Measurements from ENCODE around the gene NAGLU. TPM values are rescaled to one million over a fixed set of nuclear protein-coding genes. Genes with fewer than 3 reads are reported as not detected.

The NAGLU gene
- polyA plus RNA-seq, 1 of the 3 experiments (the other 2 are of a cell fraction) = 33.9 TPM

GRCh38 chr17:42561897-42562387, 25.9 kb downstream of the NAGLU start, which contains the start of gene COASY (continued):
- TF ChIP-seq PBX3 (IDR thresholded peaks at IDR 0.05) = 0 out of 2 replicates have a peak, but pooled peaks have one; percentile 22
- peak; percentile 92 for TF ChIP-seq GABPA (IDR thresholded peaks at IDR 0.05; ENCODE audit: low read depth)
- peak; percentile 85; the same call in 1 of the 2 replicates for TF ChIP-seq MXI1 (IDR thresholded peaks at IDR 0.05; ENCODE audit: low read depth, low read length)

GRCh38 chr17:42562388-42563142, 26.5 kb downstream of the NAGLU start:
- no peaks in the 10 kb centered on the region for H4K20me1 ChIP-seq (ENCODE audit: insufficient read depth)
- CTCF ChIA-PET = interaction anchor here (1.0 to 1.4 kb wide), 2 partner anchors 14 to 15 kb away, joined by 3 to 4 read pairs; no protein-coding TSS in a partner anchor
- peak overlapping the region; percentile 86 for H2AFZ ChIP-seq (ENCODE audit: low read depth)
- H3F3A ChIP-seq (replicated peaks; ENCODE audit: insufficient read depth) = peaks cover 27% of the 10 kb centered on the region
- POLR2A ChIA-PET = interaction anchor here (0.6 to 0.8 kb wide), 2 partner anchors 12 to 30 kb away, joined by 3 read pairs; no protein-coding TSS in a partner anchor
- peaks cover 13 to 30% of the 10 kb centered on the region in 2 experiments for H3K36me3 ChIP-seq (replicated peaks in 1 of 2; ENCODE audit: control insufficient read depth in 1 of 2, insufficient read depth in 2 of 2, low read length in 1 of 2)
- TF ChIP-seq FOXM1 (IDR thresholded peaks at IDR 0.05; ENCODE audit: low read depth) (no peak), EZH2phosphoT487 (IDR thresholded peaks at IDR 0.05; ENCODE audit: borderline replicate concordance, low read depth) (no peak), RCOR1 (IDR thresholded peaks at IDR 0.05; ENCODE audit: low read length) (no peak), JUND (IDR thresholded peaks at IDR 0.05) (no peak), CHD2 (IDR thresholded peaks at IDR 0.05; ENCODE audit: low read length, partially characterized antibody) (no peak), MEF2A (IDR thresholded peaks at IDR 0.05; ENCODE audit: borderline replicate concordance, low read depth) (no peak), SIN3A (IDR thresholded peaks at IDR 0.05; ENCODE audit: borderline replicate concordance, low read depth, low read length) (no peak), RXRA (IDR thresholded peaks at IDR 0.05; ENCODE audit: borderline replicate concordance, low read depth) (no peak), FOXJ3 (CRISPR knock-in tag; IDR thresholded peaks at IDR 0.05) (0 out of 2 replicates have a peak, but pooled peaks have one; percentile 4), GATA2 (CRISPR knock-in tag; IDR thresholded peaks at IDR 0.05) (no peak), ELF1 (IDR thresholded peaks at IDR 0.05) (no peak), PBX3 (IDR thresholded peaks at IDR 0.05) (no peak), MXI1 (IDR thresholded peaks at IDR 0.05; ENCODE audit: low read depth, low read length) (0 out of 2 replicates have a peak, but pooled peaks have one; percentile 34), MAX (IDR thresholded peaks at IDR 0.05; ENCODE audit: low read depth) (no peak), TEAD4 (IDR thresholded peaks at IDR 0.05; ENCODE audit: borderline replicate concordance, insufficient read depth) (no peak), NRF1 (IDR thresholded peaks at IDR 0.05; ENCODE audit: low read depth, low read length) (no peak)
- peak overlapping the region; percentile 78 to 98 for H3K4me3 ChIP-seq (ENCODE audit: low read depth in 2 of 2, low read length in 1 of 2)
- WGBS (ENCODE audit: low lambda C conversion rate) = 3% methylated on average over 24 of the region's 48 CpGs
- peak overlapping the region; percentile 73 to 82 for H3K27ac ChIP-seq (ENCODE audit: low read depth in 2 of 2, low read length in 1 of 2)
- H3K4me2 ChIP-seq = peak overlapping the region; percentile 98
- H3K4me1 ChIP-seq (ENCODE audit: control insufficient read depth in 1 of 2, insufficient read depth in 2 of 2, low read depth in 1 of 2, low read length in 1 of 2) = peaks cover 4 to 30% of the 10 kb centered on the region in 2 experiments; a peak in 3 of 4 replicates
- peaks cover 56% of the 10 kb centered on the region for H3K79me2 ChIP-seq (ENCODE audit: insufficient read depth)
- no peak for DNase-seq
- no peaks in the 10 kb centered on the region for H3K9me3 ChIP-seq
- H3K9ac ChIP-seq = peak overlapping the region; percentile 86
- no peaks in the 10 kb centered on the region for H3K27me3 ChIP-seq (ENCODE audit: insufficient read depth)
- H3K9me2 ChIP-seq = no peaks in the 10 kb centered on the region
